NOMO-1 treated with DMSO at 0.1 percent for 48 hours (cell line): Measurements from ENCODE around the gene OVOL2.

Source experiments
- DNase-seq: peaks from one replicate; lab custom pipeline; 2025; ENCODE audit not compliant: unreplicated experiment; lab: John Stamatoyannopoulos, UW

The OVOL2 gene

GRCh38 chr20:18018100-18018499, 39.6 kb downstream of the OVOL2 start:
- no peak for DNase-seq

GRCh38 chr20:18016772-18017171, 40.9 kb downstream of the OVOL2 start:
- DNase-seq, result no peak

- no peak for DNase-seq
Observed at GRCh38 chr20:18014411-18014810, 43.3 kb downstream of the OVOL2 start.

- DNase-seq, result no peak
Observed at GRCh38 chr20:18012901-18013300, 44.8 kb downstream of the OVOL2 start.

- DNase-seq, result no peak
Observed at GRCh38 chr20:18011951-18012645, 45.6 kb downstream of the OVOL2 start.

- no peak for DNase-seq
Observed at GRCh38 chr20:18011482-18011881, 46.2 kb downstream of the OVOL2 start.

- DNase-seq, result no peak
Observed at GRCh38 chr20:18009116-18009515, 48.6 kb downstream of the OVOL2 start.

GRCh38 chr20:18007534-18008292, 50.0 kb downstream of the OVOL2 start:
- DNase-seq, result no peak

GRCh38 chr20:18006684-18007083, 51.0 kb downstream of the OVOL2 start:
- no peak for DNase-seq

GRCh38 chr20:18005990-18006364, 51.7 kb downstream of the OVOL2 start:
- no peak for DNase-seq

GRCh38 chr20:18005170-18005989, 52.3 kb downstream of the OVOL2 start:
- peak; percentile 8 for DNase-seq

GRCh38 chr20:18004384-18005031, 53.2 kb downstream of the OVOL2 start:
- DNase-seq, result no peak

- DNase-seq, result no peak
Observed at GRCh38 chr20:18003897-18004296, 53.8 kb downstream of the OVOL2 start.

- DNase-seq, result no peak
Observed at GRCh38 chr20:18001131-18001921, 56.4 kb downstream of the OVOL2 start.

- DNase-seq, result no peak
Observed at GRCh38 chr20:17999566-17999965, 58.1 kb downstream of the OVOL2 start.

- no peak for DNase-seq
Observed at GRCh38 chr20:17998446-17998845, 59.3 kb downstream of the OVOL2 start.

- DNase-seq, result peak; percentile 55
Observed at GRCh38 chr20:17995967-17996819, 61.5 kb downstream of the OVOL2 start.

GRCh38 chr20:17993546-17993945, 64.2 kb downstream of the OVOL2 start:
- no peak for DNase-seq

- no peak for DNase-seq
Observed at GRCh38 chr20:17992847-17993513, 64.7 kb downstream of the OVOL2 start.
